NOMO-1 (cell line): ENCODE measurements around the gene PPP5C.

Experiments used
- DNase-seq, 2 experiments: peaks; one replicate each; lab custom pipeline; 2025; ENCODE audit not compliant: unreplicated experiment in 2 of 2; lab: John Stamatoyannopoulos, UW

The PPP5C gene

DNA sequence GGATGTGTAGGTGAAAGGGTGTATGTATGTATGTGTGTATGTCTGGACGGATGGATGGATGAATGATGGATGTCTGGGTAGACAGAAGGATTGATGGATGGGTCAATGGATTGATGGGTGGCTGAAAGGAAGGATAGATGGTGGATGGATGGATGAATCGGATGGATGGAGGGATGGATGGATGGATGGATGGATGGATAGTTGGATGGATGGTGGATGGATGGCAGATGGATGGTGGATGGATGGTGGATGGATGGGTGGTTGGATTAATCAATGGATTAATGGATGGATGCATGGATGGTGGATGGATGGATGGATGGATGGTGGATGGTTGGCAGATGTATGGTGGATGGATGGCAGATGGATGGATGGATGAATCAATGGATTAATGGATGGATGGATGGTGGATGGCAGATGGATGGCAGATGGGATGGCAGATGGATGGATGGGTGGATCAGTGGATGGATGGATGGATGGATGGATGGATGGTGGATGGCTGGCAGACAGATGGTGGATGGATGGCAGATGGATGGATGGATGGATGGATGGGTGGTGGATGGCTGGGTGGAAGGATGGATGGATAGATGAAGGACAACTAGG lies 16.5 kb upstream of the PPP5C start:
- no peak for DNase-seq

DNA sequence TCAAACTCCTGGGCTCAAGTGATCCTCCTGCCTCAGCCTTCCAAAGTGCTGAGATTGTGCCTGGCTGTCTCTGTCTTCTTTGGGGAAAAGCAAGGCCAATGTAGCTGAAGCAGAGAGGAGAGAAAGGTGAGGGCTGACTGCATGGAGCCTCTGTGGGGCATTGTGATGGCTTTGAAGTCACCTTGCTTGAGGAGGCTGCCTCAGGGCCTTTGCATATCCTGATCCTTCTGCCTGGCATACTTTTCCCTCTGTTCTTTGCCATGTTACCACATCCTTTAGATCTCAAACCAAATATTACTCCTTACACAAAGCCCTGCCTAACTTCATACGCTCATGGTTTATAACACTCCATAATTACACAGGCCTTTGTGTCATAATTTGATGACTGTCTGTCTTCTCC lies 9.4 kb upstream of the PPP5C start:
- no peak for DNase-seq

DNA sequence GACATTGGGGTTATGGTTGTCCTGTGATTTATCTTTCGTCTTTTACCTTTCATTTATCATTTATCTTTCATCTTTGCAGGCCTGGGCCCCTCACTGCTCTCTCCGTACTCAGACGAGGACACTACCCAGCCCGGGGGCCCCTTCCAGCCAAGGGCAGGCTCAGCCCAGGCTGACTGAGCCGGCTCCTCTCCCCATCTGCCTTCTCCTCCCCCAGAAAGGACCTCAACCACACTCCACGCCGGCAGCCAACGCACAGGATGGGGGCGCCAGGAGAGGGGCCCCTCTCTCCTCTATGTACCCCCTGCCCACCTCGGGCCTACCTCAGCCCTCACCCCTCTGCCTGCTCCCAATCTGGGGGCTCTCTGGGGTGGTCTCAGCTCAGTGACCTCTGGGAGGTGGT lies 7.4 kb upstream of the PPP5C start:
- no peak for DNase-seq

DNA sequence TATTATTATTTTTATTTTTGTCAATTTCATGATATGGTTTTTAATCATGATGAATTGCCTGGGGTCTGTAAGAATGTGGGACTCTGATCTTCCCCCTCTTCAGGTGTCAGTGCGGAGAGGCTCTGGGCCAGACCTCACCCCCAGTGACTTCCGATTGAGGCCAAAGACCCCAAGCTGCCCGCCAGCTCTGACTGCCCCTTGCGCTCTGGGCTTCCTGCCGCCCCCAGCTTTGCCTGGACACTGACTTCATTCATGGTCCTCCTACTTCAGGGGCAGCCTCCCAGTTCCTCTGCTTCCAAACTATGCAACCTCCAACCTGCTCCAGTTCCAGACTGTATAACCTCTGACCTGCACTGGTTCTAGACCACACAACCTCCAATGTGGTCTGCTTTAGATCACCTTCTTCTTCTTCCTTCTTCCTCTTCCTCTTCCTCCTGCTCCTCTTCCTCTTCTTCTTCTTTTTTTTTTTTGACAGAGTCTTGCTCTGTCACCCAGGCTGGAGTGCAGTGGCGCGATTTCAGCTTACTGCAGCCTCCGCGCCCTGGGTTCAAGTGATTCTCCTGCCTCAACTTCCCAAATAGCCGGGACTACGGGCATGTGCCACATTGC lies 6.7 kb upstream of the PPP5C start:
- no peak for DNase-seq

DNA sequence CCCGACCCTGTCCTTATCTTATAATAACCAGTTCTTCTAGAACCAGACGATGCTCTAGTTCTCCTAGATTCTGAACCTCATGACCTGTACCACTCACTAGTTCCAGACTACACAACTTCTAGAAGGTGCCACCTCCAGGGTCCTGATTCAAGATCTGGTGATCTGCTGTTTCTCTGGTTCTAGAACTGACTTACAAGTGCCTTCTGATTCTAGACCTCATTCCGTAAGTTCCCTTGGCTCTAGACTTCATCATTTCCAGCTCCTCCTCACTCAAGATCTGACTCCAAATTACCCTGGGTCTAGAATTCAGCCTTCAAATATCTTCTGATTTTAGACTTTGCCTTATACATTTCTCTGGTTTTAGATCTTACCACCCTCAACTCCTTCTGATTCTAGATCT lies 5.0 kb upstream of the PPP5C start:
- no peak for DNase-seq

DNA sequence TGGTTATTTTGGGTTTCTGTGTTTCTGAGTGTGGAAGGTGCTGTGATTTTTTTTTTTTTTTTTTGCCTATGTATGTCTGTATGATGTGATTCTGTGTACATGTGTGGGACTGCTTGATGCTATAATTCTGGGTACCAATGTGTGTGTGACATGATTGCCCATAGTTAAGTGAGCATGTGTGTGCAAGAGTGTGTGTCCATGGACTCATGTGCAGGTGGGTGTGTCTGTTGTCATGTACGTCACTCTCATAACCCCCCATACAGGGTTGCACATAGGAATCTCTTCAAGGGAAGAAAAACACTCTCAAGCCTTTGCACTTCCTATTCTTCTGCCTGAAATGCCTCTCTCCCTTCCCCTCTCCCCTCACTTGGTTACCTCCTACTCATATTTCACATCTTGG lies 2.5 kb upstream of the PPP5C start:
- no peak for DNase-seq

DNA sequence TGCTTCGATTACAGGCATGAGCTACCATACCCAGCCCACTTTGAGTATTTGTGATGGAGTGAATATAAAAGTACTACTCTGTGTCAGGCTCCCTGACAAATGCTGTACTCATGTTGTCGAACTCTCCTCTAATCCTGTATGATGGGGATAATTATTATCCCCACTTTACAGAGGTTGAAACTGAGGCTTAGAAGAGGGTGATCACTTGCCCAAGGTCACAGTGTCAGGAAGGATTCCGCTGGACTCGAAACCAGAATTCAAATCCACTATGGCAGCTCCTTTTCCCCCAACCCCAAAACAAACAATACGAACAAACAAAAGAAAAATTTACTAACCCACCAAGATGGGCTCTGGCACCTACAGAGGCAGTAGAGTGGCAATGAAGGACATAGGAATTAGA lies 1.7 kb upstream of the PPP5C start:
- DNase-seq, result no peak

DNA sequence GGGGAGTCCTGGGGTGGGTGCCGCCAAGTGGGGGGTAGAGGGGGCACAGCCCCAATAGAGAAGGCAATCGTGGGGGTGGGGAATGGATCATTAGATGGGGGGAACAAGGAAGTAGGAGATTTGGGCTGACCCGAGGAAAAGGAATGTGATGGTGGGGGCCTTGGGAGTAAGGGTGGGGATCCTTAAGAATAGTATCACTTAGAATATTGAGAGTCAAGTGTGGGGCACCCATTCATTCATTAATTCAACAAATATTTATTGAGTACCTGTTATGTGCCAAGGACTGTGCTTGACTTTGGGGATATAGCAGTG lies 641 bp downstream of the PPP5C start:
- no peak for DNase-seq

DNA sequence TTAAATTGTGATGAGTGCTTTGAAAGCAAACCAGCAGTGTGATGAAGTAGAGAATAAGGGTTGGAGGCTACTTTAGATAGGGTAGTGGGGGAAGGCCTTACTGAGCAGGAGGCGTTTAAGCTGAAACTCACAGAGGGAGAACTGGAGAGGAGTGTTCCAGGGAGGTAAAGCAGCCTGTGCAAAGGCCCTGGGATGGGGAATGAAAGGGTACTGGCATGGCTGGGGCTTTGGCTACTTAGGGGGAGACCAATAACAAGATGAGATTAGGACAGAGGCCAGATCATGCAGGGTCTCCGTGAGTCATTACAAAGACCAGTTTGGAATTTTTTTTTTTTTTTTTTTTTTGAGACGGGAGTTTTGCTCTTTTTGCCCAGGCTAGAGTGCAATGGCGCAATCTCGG lies 1.1 kb downstream of the PPP5C start:
- no peak for DNase-seq

DNA sequence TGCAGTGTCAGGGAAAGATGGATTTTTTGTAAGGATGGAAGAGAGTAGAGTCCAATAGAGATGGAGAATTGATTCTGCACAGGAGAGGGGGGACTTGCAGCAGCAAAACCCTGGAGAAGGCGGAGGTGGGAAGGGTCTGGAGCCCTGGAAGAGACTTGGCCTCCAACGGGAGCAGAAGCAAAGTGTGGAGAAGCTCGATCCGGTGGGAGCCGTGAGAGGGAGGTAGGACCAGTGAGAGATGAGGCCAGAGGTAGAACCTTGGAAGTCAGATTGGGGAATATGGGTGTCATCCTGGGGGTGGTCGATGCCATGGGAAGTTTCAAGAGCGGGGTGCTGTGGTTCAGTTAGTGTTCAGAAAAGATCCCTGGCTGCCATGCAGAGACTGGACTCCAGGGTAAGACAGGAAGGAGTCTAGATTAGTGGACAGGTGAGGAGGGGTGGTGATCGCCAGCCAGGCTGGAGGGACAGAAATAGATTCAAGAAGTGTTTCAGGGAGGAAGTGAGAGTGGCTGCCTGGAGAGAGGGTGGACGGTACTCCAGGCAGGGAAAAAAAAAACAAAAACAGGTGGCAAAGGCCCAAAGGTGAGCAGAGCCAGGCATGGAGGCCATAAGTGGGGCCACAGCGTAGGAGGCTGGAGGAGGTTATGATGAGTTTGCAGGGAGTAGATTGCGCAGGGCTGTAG lies 2.6 kb downstream of the PPP5C start:
- DNase-seq, result peak; percentile 58 to 61

DNA sequence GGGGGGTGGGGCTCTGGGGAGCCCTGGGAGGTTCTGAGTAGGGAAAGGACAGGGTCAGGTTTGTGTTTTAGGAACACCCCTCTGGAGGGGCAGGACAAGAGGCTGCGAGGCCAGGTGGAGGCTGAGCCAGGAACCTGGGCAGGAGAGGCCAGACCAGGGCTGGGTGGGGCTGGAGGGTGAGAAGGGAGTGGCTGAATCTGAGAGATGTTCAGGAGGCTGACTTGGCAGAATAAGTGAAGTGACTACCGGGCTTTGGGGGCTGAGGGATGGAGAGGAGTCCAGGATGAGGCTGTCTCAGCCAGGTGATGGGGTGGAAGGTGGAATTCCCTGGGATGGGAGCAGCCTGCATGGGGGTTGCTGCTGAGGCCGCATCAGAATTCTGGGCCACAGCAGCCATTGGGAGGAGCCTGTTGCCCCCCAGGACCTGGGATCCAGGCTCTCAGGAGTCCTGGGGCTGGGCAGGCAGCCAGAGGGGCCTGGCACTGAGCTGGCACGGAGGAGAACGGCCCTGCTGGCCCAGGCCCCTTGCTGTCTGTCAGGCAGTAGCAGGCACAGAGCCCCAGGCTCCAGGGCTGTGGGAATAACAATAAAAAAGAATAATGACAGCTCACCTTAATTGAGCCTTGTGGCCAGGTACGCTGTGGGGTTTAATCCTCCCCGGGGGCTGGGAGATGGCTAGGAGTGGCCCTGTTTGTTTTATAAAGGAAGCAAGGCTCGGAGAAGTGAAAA lies 3.3 kb downstream of the PPP5C start:
- no peak for DNase-seq

DNA sequence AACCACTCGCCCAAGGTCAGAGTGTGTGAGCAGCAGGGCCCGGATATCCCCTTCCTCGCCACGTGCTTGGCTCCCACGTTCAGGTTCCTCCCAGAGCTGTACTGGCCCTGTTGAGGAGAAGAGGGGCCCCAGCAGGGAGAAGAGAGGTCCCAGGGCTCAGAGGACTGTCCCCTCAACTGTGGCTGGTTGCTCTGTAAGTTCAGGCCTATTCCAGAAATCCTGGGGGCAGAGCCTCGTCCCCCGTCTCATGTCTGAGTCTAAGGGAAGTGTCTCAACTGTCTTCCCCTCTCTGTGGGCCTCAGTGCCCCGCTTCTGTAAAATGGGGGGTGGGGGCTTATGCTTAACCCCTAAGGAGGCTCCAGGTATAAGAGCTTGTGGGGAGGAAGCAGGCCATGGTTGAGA lies 3.9 kb downstream of the PPP5C start:
- DNase-seq, result peak; percentile 12 to 44

DNA sequence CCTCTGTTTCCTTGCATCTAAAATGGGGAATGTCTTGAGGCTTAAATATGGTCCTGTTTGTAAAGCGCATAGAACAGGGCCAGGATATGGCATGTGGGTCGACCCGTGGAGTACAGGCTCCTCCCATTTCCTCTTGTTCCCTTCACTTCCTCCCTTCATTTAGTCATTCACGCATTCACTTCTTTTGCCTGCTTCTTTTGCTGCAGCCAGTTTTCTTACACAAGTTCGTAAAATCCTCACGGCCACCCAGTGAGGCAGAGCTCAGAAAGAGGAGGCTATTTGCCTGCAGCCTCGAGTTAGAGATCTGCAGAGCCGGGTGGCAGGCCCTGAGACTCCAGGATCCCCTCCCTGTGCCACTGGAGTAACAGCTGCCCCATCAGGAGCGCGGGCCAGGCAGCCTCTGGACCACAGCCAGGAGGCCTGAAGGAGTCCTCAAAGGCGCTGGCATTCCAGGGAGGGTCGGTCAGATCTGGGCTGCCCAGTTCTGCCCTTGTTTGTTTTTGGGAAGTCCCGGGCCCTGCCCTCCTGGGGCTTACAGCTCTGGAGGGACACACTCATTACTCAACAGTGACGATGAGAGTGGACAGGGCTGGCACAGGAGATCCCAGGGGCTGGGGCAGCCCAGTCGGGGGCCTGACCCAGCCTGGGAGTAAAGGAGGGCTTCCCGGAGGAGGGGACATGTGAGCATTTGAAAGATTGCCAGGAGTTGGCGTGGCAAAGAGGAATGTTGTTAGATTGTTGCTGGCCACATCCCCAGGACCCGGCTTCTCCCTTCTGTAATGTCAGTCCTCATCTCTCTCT lies 4.6 kb downstream of the PPP5C start:
- peak in 1 of 2 experiments; percentile 4 for DNase-seq

DNA sequence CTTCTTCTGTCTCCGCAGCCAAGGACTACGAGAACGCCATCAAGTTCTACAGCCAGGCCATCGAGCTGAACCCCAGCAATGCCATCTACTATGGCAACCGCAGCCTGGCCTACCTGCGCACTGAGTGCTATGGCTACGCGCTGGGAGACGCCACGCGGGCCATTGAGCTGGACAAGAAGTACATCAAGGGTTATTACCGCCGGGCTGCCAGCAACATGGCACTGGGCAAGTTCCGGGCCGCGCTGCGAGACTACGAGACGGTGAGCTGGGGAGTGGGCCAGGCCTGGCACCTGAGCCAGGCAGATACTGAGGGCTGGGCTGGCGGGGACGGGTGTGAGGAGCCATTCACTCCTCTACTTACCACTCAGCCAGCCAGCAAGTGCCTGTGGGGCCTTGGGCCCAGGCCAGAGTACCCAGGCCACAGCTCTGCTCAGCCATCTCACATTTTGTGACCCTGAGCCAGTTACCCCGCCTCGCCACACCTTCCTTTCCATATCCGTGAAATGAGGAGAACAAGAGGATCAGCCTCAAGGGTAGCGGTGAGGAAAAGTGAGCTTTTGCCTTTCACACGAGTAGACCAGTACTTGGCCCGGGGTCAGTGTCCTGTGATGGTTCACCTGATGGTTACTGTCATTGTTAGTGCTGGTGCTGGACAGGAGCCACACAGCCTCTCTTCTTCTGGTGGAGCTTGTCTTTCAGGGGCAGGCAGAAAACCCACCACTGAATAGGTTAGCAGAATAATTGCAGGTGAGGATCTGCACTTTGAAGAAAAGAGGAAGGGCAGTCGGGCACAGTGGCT lies 7.0 kb downstream of the PPP5C start:
- DNase-seq, result no peak

DNA sequence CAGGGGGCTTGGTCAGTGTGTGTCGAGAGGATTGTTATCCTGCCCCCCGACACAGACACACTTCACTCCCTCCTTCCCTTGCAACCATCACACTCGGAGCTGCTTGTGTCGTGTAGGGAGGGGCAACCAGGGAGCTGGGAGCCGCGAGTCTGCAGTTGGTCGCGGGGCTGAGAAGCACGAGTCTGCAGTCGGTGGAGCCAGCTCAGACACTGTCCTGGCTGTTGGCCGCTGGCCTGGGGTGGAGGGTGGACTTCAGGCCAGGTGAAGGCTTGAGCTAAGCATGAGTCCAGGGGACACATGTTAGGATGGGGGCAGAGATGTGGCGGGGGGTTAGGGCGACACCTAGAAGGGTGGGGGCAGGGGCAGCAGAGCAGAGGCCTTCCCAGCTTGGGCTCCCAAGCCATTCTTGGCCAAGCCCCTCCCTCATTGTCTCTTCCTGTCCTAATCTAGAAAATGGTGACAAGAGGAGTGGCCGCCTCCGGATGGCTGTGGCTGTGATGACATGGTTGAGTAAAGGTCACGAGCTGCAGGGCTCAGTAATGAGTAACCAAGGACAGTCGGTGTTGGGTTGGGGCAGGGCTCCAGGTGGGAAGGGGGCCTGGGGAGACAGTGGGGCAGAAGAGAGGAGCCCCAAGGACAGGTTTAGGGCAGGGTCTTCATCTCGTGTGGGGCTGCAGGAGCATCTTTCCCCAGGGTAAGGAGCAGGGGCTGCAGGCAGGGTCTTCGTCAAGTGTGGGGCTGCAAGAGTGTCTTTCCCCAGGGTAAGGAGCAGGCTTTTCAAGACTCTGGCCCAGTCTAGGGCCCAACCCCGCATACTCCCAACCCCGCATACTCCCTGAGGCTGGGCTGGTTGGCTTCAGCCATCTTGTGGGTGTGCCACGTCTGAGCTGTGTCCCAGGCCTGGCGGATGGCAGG lies 8.6 kb downstream of the PPP5C start:
- DNase-seq, result no peak

DNA sequence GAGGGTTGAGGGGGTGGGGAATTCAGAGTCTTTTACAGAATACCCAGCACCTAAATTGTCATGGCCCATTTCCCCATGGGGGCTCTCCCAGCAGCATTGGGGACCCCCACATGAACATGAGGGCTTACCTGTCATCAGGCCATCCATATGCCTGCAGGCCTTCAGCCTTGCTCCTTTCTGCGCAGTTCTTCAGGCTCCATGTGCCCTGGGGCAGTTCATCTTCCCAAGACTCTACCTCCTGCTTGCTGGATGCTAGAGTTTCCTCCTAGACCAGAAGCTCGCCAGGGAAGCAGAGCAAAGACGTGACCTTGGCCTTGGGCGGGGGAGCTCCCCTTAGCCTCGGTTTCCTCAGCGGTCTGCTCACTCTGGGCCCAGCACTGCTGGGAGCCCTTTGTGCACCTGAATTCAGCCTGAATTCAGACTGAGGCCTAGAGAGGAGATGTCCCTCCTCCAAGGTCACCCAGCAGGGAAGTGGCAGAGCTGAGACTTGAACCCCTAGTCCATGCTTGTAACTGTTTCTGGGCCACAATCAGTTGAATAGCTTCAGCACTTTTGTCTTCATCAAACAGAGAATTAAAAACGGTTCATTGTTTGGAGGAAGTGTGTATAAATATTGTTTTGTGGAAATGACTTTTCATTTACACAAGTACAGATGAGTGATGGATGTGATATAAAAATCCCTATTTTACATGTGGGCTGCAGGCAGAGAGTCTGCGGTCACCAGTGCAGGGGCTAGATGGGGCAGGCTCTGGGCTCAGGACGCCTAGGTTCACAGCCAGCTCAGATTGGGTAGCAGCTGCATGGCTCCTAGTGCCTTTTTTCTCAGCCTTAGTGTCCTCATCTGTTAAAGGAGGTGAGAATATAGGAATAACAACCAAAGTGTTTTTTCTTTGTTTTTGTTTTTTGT lies 9.5 kb downstream of the PPP5C start:
- no peak for DNase-seq

DNA sequence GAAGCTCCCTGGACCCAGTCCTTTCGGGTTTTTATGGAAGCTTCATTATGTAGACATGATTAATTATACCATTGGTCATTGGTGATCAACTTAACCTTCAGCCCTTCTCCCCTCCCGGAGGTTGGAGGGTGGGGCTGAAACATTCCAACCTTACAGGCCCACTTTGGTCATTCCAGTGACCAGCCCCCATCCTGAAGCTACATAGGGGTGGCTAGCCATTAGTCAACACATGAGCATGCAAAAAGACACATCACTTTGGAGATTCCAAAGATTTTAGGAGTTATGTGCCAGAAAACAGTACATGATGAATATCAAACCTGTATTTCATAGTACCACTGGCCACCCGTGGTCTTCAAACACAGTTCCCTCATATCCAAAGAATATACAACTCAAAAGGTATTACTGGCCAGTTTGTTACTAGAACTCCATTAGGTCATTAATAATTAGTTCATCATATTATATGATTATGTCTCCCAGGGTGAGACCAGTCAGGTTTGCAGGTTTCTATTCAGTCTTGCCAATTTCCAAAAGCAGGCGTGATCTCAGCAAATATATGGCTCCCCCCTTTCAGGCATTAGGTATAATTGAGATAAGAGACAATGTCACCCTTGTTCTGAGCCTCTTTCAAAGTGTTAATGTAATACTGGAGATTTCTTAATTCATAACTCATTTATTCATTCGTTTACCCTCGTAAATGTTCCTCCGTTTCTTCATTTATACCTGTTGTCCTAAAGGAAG lies 11.1 kb downstream of the PPP5C start:
- no peak for DNase-seq

DNA sequence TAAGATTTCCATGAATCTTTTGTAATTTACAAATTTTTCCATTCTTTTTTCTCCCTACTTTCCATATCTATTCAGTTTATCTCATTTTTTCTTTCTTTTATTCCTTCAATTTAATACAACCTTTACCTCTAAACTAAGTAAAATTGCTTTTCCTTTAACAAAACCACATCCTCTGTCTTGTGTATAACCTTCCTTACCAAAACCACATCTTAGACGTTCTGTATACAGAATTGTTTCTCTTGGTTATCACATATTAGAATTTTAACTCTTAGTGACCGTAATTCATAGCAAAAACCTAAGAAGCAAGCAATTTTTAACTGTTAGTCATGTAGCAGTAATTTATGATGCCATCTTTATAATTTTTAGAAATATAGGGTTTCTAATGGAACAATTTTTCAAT lies 15.0 kb downstream of the PPP5C start:
- no peak for DNase-seq
